ENCODE data around the gene AFMID. TPM values are rescaled to one million over a fixed set of nuclear protein-coding genes. Genes with fewer than 3 reads are reported as not detected.

AFMID gene
- total and polyA plus RNA-seq, 2 donors (not counting 3 experiments of a cell fraction or from before 2014, with no cell fraction given) = 33.5 to 42.9 TPM

DNA sequence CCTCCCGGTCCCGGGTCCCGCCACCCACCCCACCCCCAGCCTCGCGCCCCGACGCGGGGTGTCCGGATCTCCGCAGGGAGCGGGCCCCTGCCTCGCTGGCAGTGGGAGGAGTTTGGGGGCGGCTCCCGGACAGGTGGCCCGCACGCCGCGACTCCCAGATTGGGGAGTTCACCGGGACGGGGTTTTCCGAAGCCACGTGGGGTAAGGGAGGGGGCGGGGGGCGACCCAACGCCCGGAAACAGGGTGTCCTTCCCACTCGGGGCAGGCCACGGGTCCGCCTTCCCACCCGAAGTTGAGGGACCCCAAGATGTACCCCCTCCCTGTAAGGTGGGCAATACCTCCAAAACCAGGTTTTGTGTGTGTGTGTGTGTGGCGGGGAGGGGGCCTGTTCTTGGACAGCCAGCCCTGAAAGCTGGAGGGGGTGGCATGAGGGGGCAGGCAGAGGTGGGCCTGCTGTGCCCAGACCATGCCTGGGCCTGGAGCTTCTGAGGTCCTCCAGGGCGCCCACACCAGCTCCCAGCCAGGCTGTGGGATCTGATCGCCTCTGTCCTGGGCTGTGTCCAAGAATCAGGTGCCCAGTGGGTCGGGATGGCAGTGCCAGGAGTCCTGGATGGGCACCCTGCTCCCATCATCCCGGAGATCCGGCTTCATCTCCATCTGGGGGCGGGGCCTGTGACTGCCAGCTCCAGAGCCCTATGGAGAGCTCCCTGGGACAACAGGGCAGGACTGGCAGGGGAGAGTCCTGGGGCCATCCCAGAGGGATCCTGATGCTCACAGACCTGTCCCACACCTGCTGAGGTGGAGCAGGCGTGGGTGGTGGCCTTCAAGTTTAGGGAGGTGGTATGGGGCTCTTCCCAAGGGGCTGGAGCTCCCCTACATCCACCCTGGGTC lies 18.0 kb upstream of the AFMID start:
- POLR2A ChIA-PET = interaction anchor here (0.6 to 1.0 kb wide), 3 partner anchors 18 to 211 kb away, joined by 3 to 6 read pairs (median 5); partner anchors contain the start of genes AFMID, TK1 and TNRC6C
- intact Hi-C loops (cut with micrococcal nuclease) = loop anchor here (2.0 to 5.0 kb wide), 2 partner anchors 28 to 37 kb away; partner anchors contain the start of gene TMC8
- H3K4me1 ChIP-seq (ENCODE audit: control insufficient read depth, extremely low read depth, insufficient read depth, low read length) = peaks cover 2% of the 10 kb centered on the region
- H3K9me3 ChIP-seq (replicated peaks; ENCODE audit: control insufficient read depth, insufficient read depth, low read length) = no peaks in the 10 kb centered on the region
- no peaks in the 10 kb centered on the region for H3K79me2 ChIP-seq (ENCODE audit: control insufficient read depth, insufficient read depth, low read length)
- H3K27me3 ChIP-seq (ENCODE audit: control insufficient read depth in 2 of 2, insufficient read depth in 2 of 2, low read length in 2 of 2) = no peaks in the 10 kb centered on the region
- H3K9ac ChIP-seq (replicated peaks; ENCODE audit: extremely low read depth, insufficient read depth, low read length) = peak overlapping the region; percentile 56
- H4K20me1 ChIP-seq (replicated peaks; ENCODE audit: control insufficient read depth, extremely low read depth, insufficient read depth, low read length) = no peaks in the 10 kb centered on the region
- BruUV-seq (replicated peaks) = no TSS peak
- TF ChIP-seq POLR2AphosphoS5 (IDR thresholded peaks at IDR 0.05; ENCODE audit: insufficient read depth, low read depth, low read length) (no peak), FOS (IDR thresholded peaks at IDR 0.05; ENCODE audit: borderline replicate concordance, insufficient read depth, low read length) (no peak)
- DNase-seq (ENCODE audit: low read depth, low spot score) (peak; percentile 46), FAIRE-seq (peak; percentile 66)
- no peak overlapping the region for H3K27ac ChIP-seq (ENCODE audit: insufficient read depth, low read depth, low read length)
- H2AFZ ChIP-seq (ENCODE audit: low read depth, low read length) = peak overlapping the region; percentile 53
- peaks cover 0 to 6% of the 10 kb centered on the region in 2 experiments for H3K36me3 ChIP-seq (ENCODE audit: control insufficient read depth in 2 of 2, extremely low read depth in 1 of 2, insufficient read depth in 2 of 2, low read length in 2 of 2)
- no peaks in the 10 kb centered on the region for H3K9me1 ChIP-seq (replicated peaks; ENCODE audit: control insufficient read depth, extremely low read depth, insufficient read depth, low read length)
- CTCF ChIA-PET = interaction anchor here (0.6 to 1.8 kb wide), 8 partner anchors 9 to 84 kb away, joined by 3 to 8 read pairs (median 4); no protein-coding TSS in a partner anchor
- peak overlapping the region; percentile 59 for H3K4me2 ChIP-seq (ENCODE audit: insufficient read depth, low read length)
- peak overlapping the region; percentile 24 to 74 (median 74) for H3K4me3 ChIP-seq (replicated peaks in 1 of 3; ENCODE audit: insufficient read depth in 1 of 3, low read depth in 1 of 3, low read length in 3 of 3)
- dilution Hi-C loops (cut with MboI; ENCODE audit: extremely low pct_ligation_motif_present, low sequenced_read_pairs) = no loop called here

DNA sequence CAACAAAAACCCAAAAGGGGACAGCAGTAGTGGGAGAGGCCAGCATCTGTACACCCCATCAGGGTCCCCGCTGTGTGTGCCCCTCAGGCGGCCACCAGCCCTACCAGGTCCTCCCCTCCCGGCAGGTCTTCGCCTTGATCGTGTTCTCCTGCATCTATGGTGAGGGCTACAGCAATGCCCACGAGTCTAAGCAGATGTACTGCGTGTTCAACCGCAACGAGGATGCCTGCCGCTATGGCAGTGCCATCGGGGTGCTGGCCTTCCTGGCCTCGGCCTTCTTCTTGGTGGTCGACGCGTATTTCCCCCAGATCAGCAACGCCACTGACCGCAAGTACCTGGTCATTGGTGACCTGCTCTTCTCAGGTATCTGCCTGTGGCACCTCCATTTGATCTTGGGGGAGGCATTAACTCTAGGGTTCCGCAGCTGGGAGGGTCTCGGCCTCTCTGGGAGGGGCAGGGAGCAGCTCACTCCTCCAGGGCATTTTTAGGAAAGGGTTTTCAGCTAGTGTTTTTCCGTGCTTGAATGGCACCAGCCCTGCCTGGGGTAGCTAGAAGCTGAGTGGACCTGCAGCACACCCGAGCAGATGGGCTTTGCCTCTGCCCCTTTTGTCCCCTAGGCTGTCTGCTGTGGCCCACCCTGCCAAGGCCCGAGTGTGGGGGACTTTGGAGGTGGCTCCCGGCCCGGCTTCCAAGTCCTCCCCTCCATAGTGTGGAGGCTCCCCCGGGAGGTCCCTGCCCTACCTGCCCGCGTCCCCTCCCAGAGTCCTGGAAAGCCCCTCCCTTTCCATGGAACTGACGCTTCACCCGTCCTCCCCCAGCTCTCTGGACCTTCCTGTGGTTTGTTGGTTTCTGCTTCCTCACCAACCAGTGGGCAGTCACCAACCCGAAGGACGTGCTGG lies 16.2 kb upstream of the AFMID start:
- H3K9me1 ChIP-seq (replicated peaks; ENCODE audit: control insufficient read depth, extremely low read depth, insufficient read depth, low read length) = no peaks in the 10 kb centered on the region
- no peaks in the 10 kb centered on the region for H3K9me3 ChIP-seq (replicated peaks; ENCODE audit: control insufficient read depth, insufficient read depth, low read length)
- H3K4me2 ChIP-seq (ENCODE audit: insufficient read depth, low read length) = no peak overlapping the region
- ChIA-PET POLR2A (no interaction called here), CTCF (interaction anchor here (0.9 to 1.2 kb wide), 3 partner anchors 58 to 86 kb away, joined by 3 to 6 read pairs (median 4); no protein-coding TSS in a partner anchor)
- intact Hi-C loops (cut with micrococcal nuclease) = no loop called here
- dilution Hi-C loops (cut with MboI; ENCODE audit: extremely low pct_ligation_motif_present, low sequenced_read_pairs) = no loop called here
- H3K79me2 ChIP-seq (ENCODE audit: control insufficient read depth, insufficient read depth, low read length) = no peaks in the 10 kb centered on the region
- H3K27me3 ChIP-seq (ENCODE audit: control insufficient read depth in 2 of 2, insufficient read depth in 2 of 2, low read length in 2 of 2) = no peaks in the 10 kb centered on the region
- H3K9ac ChIP-seq (replicated peaks; ENCODE audit: extremely low read depth, insufficient read depth, low read length) = no peak overlapping the region
- no peak overlapping the region for H3K27ac ChIP-seq (ENCODE audit: insufficient read depth, low read depth, low read length)
- no peak for DNase-seq (ENCODE audit: low read depth, low spot score)
- H4K20me1 ChIP-seq (replicated peaks; ENCODE audit: control insufficient read depth, extremely low read depth, insufficient read depth, low read length) = no peaks in the 10 kb centered on the region
- H3K4me3 ChIP-seq (replicated peaks in 1 of 3; ENCODE audit: insufficient read depth in 1 of 3, low read depth in 1 of 3, low read length in 3 of 3) = no peak overlapping the region
- H2AFZ ChIP-seq (ENCODE audit: low read depth, low read length) = no peak overlapping the region
- no TSS peak for BruUV-seq (replicated peaks)
- no peak for FAIRE-seq
- H3K36me3 ChIP-seq (ENCODE audit: control insufficient read depth in 2 of 2, extremely low read depth in 1 of 2, insufficient read depth in 2 of 2, low read length in 2 of 2) = peaks cover 0 to 6% of the 10 kb centered on the region in 2 experiments
- peaks cover 10% of the 10 kb centered on the region for H3K4me1 ChIP-seq (ENCODE audit: control insufficient read depth, extremely low read depth, insufficient read depth, low read length)
- TF ChIP-seq JUN (IDR thresholded peaks at IDR 0.05; ENCODE audit: borderline replicate concordance, insufficient read depth, insufficient read length, low read depth) = no peak
- TF ChIP-seq EZH2 (IDR thresholded peaks at IDR 0.05; ENCODE audit: borderline replicate concordance, low read depth, low read length, severe bottlenecking) = no peak
- TF ChIP-seq POLR2A (IDR thresholded peaks at IDR 0.05; ENCODE audit: low read depth, low read length) = no peak
- TF ChIP-seq, protein P1, sequence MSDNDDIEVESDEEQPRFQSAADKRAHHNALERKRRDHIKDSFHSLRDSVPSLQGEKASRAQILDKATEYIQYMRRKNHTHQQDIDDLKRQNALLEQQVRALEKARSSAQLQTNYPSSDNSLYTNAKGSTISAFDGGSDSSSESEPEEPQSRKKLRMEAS (IDR thresholded peaks at IDR 0.05; ENCODE audit: insufficient read depth, insufficient read length) = no peak
- no peak for TF ChIP-seq MYC (IDR thresholded peaks at IDR 0.05; ENCODE audit: low read depth, low read length)
- TF ChIP-seq POLR2AphosphoS5 (IDR thresholded peaks at IDR 0.05; ENCODE audit: insufficient read depth, low read depth, low read length) = no peak
- TF ChIP-seq, protein P2, sequence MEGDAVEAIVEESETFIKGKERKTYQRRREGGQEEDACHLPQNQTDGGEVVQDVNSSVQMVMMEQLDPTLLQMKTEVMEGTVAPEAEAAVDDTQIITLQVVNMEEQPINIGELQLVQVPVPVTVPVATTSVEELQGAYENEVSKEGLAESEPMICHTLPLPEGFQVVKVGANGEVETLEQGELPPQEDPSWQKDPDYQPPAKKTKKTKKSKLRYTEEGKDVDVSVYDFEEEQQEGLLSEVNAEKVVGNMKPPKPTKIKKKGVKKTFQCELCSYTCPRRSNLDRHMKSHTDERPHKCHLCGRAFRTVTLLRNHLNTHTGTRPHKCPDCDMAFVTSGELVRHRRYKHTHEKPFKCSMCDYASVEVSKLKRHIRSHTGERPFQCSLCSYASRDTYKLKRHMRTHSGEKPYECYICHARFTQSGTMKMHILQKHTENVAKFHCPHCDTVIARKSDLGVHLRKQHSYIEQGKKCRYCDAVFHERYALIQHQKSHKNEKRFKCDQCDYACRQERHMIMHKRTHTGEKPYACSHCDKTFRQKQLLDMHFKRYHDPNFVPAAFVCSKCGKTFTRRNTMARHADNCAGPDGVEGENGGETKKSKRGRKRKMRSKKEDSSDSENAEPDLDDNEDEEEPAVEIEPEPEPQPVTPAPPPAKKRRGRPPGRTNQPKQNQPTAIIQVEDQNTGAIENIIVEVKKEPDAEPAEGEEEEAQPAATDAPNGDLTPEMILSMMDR (IDR thresholded peaks at IDR 0.05; ENCODE audit: extremely low read depth in 1 of 2, insufficient read depth in 1 of 2, low read depth in 1 of 2, low read length in 2 of 2) = no peak
- TF ChIP-seq FOS (IDR thresholded peaks at IDR 0.05; ENCODE audit: borderline replicate concordance, insufficient read depth, low read length) = no peak
- no peak for TF ChIP-seq GATA2 (IDR thresholded peaks at IDR 0.05; ENCODE audit: insufficient read depth, insufficient read length, low read depth, low read length)
